Esophagus squamous epithelium (tissue), 4 donors: ENCODE data around the gene KCNK4.

Experiments used
- POLR2A ChIP-seq, 4 donors: fragments of 450-650 bp; IDR thresholded peaks; one replicate each; pipeline ENCODE4 v1.6.1; 2017; ENCODE audit warnings: antibody characterized with exemption in 4 of 4, mild to moderate bottlenecking in 4 of 4, moderate library complexity in 3 of 4
- TF ChIP-seq, protein P1 (sequence below), 6 experiments: fragments of 450-650 bp in 4 of 6; fragments of 200-600 bp in 2 of 6; sonication (generic) in 2 of 6; IDR thresholded peaks; one replicate each; pipeline ENCODE4 v1.5.1; 2016 to 2019; ENCODE audit warnings: antibody characterized with exemption in 6 of 6, mild to moderate bottlenecking in 4 of 6, moderate library complexity in 4 of 6

DNA sequence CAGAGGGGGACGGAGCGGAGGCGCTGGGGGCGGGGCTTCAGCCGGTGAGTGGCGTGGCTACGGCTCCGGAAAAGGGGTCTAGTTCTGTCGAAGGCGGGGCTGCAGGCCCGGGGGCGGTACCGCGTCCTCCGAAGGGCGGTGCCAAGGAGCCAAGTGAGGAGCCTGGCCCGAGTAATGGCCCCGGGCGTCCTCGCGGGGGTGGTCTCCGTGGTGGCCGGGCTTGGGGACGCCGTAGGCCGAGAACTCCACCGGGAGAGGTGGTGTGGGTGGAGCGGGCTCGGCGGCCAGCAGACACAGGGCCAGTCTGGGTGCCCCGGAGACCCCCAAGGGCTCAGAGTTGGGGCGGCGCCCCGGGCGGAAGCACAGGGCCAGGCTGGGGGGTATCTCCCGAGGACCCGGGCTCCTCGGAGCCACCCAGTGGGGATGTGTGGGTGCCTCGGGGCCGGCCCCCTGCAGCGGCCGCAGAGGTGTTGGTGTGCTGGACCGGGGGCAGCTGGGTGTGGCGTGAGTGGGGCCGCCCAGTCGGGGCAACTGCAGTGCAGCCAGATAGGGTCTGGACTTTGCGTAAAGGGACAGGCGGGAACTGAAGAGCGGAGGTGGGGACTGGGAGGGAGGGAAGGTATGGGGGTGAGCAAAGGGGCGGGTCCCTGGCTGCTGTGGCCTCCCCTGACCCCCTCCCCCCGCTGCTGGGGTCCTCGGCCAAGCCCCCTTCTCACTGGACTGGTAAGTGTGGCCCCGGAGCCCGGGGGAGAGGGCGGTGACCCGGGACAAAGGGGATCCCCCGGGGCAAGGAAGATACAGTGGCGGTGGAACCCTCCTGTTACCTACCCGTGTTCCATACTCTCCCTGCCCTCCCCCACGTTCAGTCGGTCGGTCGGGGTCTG lies 49.4 kb upstream of the KCNK4 start:
- TF ChIP-seq, protein P1, sequence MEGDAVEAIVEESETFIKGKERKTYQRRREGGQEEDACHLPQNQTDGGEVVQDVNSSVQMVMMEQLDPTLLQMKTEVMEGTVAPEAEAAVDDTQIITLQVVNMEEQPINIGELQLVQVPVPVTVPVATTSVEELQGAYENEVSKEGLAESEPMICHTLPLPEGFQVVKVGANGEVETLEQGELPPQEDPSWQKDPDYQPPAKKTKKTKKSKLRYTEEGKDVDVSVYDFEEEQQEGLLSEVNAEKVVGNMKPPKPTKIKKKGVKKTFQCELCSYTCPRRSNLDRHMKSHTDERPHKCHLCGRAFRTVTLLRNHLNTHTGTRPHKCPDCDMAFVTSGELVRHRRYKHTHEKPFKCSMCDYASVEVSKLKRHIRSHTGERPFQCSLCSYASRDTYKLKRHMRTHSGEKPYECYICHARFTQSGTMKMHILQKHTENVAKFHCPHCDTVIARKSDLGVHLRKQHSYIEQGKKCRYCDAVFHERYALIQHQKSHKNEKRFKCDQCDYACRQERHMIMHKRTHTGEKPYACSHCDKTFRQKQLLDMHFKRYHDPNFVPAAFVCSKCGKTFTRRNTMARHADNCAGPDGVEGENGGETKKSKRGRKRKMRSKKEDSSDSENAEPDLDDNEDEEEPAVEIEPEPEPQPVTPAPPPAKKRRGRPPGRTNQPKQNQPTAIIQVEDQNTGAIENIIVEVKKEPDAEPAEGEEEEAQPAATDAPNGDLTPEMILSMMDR (IDR thresholded peaks at IDR 0.05): no peak
- peak in 2 of 4 donors; percentile 66 to 84 for TF ChIP-seq POLR2A (IDR thresholded peaks at IDR 0.05)
